K562 (cell line): ENCODE measurements around the gene ATP5F1D. TPM values are rescaled to one million over a fixed set of nuclear protein-coding genes. Genes with fewer than 3 reads are reported as not detected.

Experiments used
- CEBPG ChIP-seq, 3 experiments: fragments of 200-800 bp in 1 of 3; sonication (Bioruptor generic) in 1 of 3; sonication (generic) in 1 of 3; formaldehyde crosslinking in 1 of 3; IDR thresholded peaks in 2 of 3; conservative IDR thresholded peaks in 1 of 3; 2 replicates each; pipeline versions ENCODE4 v1.6.1 to v1.8.0; 2016 to 2022; ENCODE audit warnings: missing compliant biosample characterization in 2 of 3, missing genetic modification characterization in 2 of 3, mild to moderate bottlenecking in 1 of 3, missing genetic modification reagents in 1 of 3
- E2F4 ChIP-seq: sonication (generic); formaldehyde crosslinking; IDR thresholded peaks from 2 replicates; pipeline ENCODE4 v1.8.0; 2022; ENCODE audit warnings: mild to moderate bottlenecking, low read depth, missing genetic modification reagents
- ETV1 ChIP-seq: fragments of 450-650 bp; conservative IDR thresholded peaks from 2 replicates; pipeline ENCODE4 v1.6.1; 2016; ENCODE audit warnings: missing genetic modification characterization, control low read depth, low read depth, missing compliant biosample characterization
- HNRNPH1 ChIP-seq: fragments of 200-400 bp; formaldehyde crosslinking; optimal IDR thresholded peaks from 2 replicates; pipeline ENCODE3; 2017; ENCODE audit warnings: low read depth, mild to moderate bottlenecking, low read length, moderate library complexity
- KDM4B ChIP-seq, 2 experiments: fragments of 450-650 bp in 1 of 2; sonication (generic) in 1 of 2; IDR thresholded peaks; 2 replicates each; pipeline ENCODE4 v1.6.1; 2016 to 2017; ENCODE audit warnings: borderline replicate concordance in 2 of 2, antibody characterized with exemption in 1 of 2, low read depth in 1 of 2, mild to moderate bottlenecking in 1 of 2
- LARP7 ChIP-seq: fragments of 450-650 bp; IDR thresholded peaks from 2 replicates; pipeline ENCODE4 v1.6.1; 2016
- MTA1 ChIP-seq: fragments of 450-650 bp; IDR thresholded peaks from 2 replicates; pipeline ENCODE4 v1.6.1; 2017; ENCODE audit warnings: borderline replicate concordance
- MTA3 ChIP-seq: fragments of 450-650 bp; formaldehyde crosslinking; IDR thresholded peaks from 2 replicates; pipeline ENCODE4 v1.6.1; 2017; ENCODE audit warnings: mild to moderate bottlenecking, borderline replicate concordance
- NFATC3 ChIP-seq: fragments of 450-650 bp; IDR thresholded peaks from 2 replicates; pipeline ENCODE4 v1.6.1; 2017; ENCODE audit warnings: mild to moderate bottlenecking
- PHF21A ChIP-seq: fragments of 450-650 bp; IDR thresholded peaks from 2 replicates; pipeline ENCODE4 v1.6.1; 2017; ENCODE audit warnings: low read depth, borderline replicate concordance
- TAL1 ChIP-seq: fragments of 450-650 bp; IDR thresholded peaks from 2 replicates; pipeline ENCODE4 v1.6.1; 2016; ENCODE audit warnings: mild to moderate bottlenecking
- U2AF2 ChIP-seq: fragments of 200-400 bp; formaldehyde crosslinking; optimal IDR thresholded peaks from 2 replicates; pipeline ENCODE3; 2017; ENCODE audit warnings: low read depth, mild to moderate bottlenecking, low read length
- ZFP36 ChIP-seq: fragments of 150-350 bp; IDR thresholded peaks from 2 replicates; pipeline ENCODE4 v1.6.1; 2018; ENCODE audit warnings: low read length, low read depth; ENCODE audit not compliant: partially characterized antibody
- ZNF79 ChIP-seq: fragments of 250-450 bp; sonication (Bioruptor Pico); IDR thresholded peaks from 2 replicates; pipeline ENCODE4 v1.4.0; 2020; ENCODE audit warnings: low read depth, mild to moderate bottlenecking, moderate library complexity
- polyA plus RNA-seq, 8 experiments: library from polyadenylated mRNA; depleted of rRNA in 4 of 8; stranded (reverse) in 5 of 8; unstranded in 3 of 8; fragments of >200 nt; fragmentation: Nextera tagmentation in 2 of 8; fragmentation: Illumina TruSeq in 1 of 8; extraction: Ambion mirVana in 2 of 8; extraction: Trizol in 1 of 8; gene quantifications; 2 replicates each; pipeline versions ENCODE4 v1.2.1 to v1.2.3, GENCODE V29; 2011 to 2014; ENCODE audit warnings: inconsistent platforms in 1 of 8, missing spikeins in 1 of 8
- total RNA-seq, 7 experiments: library from RNA; depleted of rRNA in 6 of 7; stranded (reverse); fragments of >200 nt in 6 of 7; fragmentation: Illumina TruSeq in 2 of 7; extraction: Trizol in 2 of 7; gene quantifications; 2 replicates each; pipeline versions ENCODE4 v1.2.1 to v1.2.3, GENCODE V29; 2011 to 2021; ENCODE audit warnings: low replicate concordance in 1 of 7
- TF ChIP-seq, protein P1 (sequence below): fragments of 450-650 bp; IDR thresholded peaks from 2 replicates; pipeline ENCODE4 v1.6.1; 2016; ENCODE audit warnings: mild to moderate bottlenecking, moderate library complexity

Gene ATP5F1D
- total and polyA plus RNA-seq, 9 of the 15 experiments (the other 6 are each of a cell fraction or from before 2014, with no cell fraction given), result 3.9 to 409 (median 36.8) TPM

DNA sequence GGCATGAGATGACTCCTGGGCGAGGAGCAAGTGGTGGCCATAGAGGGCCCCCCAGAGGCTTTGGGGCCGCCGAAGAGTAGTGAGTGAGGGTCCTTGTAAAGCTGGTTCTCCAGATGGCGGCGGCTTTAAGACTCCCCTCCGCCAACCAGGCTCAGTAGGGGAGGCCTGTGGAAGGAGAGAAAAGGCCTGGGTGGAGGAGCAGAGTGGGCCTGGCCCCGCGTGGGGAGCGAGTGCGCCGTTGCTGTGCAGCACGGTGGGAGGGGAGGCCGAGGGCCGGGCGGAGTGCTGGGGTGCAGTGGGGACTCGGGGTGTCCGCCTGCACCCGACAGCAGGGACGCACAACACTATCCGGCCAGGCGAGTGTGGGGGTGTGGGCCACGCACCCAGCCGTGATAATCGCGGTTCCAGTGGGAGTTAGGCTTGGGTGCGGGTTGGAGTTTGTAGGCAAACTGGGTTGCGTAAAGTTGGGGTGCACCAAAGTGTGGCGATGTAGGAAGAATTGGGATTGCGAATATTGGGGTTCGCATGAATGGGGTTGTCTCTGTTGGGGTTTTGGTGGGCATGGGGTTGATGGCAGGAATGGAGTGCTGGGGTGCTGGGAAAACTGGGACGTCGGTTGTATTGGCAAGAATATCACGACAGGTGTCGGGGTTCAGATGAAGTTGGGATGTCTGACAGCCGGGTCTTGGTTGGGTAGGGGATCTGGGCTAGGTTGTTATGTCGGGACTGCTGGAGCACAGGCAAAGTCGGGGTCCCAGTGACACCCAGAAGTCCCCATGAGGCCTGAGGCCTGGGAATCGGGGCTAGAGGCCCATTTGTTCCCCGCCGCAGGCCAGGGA, 26.9 kb downstream of the ATP5F1D start (continued):
- TF ChIP-seq, protein P1, sequence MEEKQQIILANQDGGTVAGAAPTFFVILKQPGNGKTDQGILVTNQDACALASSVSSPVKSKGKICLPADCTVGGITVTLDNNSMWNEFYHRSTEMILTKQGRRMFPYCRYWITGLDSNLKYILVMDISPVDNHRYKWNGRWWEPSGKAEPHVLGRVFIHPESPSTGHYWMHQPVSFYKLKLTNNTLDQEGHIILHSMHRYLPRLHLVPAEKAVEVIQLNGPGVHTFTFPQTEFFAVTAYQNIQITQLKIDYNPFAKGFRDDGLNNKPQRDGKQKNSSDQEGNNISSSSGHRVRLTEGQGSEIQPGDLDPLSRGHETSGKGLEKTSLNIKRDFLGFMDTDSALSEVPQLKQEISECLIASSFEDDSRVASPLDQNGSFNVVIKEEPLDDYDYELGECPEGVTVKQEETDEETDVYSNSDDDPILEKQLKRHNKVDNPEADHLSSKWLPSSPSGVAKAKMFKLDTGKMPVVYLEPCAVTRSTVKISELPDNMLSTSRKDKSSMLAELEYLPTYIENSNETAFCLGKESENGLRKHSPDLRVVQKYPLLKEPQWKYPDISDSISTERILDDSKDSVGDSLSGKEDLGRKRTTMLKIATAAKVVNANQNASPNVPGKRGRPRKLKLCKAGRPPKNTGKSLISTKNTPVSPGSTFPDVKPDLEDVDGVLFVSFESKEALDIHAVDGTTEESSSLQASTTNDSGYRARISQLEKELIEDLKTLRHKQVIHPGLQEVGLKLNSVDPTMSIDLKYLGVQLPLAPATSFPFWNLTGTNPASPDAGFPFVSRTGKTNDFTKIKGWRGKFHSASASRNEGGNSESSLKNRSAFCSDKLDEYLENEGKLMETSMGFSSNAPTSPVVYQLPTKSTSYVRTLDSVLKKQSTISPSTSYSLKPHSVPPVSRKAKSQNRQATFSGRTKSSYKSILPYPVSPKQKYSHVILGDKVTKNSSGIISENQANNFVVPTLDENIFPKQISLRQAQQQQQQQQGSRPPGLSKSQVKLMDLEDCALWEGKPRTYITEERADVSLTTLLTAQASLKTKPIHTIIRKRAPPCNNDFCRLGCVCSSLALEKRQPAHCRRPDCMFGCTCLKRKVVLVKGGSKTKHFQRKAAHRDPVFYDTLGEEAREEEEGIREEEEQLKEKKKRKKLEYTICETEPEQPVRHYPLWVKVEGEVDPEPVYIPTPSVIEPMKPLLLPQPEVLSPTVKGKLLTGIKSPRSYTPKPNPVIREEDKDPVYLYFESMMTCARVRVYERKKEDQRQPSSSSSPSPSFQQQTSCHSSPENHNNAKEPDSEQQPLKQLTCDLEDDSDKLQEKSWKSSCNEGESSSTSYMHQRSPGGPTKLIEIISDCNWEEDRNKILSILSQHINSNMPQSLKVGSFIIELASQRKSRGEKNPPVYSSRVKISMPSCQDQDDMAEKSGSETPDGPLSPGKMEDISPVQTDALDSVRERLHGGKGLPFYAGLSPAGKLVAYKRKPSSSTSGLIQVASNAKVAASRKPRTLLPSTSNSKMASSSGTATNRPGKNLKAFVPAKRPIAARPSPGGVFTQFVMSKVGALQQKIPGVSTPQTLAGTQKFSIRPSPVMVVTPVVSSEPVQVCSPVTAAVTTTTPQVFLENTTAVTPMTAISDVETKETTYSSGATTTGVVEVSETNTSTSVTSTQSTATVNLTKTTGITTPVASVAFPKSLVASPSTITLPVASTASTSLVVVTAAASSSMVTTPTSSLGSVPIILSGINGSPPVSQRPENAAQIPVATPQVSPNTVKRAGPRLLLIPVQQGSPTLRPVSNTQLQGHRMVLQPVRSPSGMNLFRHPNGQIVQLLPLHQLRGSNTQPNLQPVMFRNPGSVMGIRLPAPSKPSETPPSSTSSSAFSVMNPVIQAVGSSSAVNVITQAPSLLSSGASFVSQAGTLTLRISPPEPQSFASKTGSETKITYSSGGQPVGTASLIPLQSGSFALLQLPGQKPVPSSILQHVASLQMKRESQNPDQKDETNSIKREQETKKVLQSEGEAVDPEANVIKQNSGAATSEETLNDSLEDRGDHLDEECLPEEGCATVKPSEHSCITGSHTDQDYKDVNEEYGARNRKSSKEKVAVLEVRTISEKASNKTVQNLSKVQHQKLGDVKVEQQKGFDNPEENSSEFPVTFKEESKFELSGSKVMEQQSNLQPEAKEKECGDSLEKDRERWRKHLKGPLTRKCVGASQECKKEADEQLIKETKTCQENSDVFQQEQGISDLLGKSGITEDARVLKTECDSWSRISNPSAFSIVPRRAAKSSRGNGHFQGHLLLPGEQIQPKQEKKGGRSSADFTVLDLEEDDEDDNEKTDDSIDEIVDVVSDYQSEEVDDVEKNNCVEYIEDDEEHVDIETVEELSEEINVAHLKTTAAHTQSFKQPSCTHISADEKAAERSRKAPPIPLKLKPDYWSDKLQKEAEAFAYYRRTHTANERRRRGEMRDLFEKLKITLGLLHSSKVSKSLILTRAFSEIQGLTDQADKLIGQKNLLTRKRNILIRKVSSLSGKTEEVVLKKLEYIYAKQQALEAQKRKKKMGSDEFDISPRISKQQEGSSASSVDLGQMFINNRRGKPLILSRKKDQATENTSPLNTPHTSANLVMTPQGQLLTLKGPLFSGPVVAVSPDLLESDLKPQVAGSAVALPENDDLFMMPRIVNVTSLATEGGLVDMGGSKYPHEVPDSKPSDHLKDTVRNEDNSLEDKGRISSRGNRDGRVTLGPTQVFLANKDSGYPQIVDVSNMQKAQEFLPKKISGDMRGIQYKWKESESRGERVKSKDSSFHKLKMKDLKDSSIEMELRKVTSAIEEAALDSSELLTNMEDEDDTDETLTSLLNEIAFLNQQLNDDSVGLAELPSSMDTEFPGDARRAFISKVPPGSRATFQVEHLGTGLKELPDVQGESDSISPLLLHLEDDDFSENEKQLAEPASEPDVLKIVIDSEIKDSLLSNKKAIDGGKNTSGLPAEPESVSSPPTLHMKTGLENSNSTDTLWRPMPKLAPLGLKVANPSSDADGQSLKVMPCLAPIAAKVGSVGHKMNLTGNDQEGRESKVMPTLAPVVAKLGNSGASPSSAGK, result no peak
- TF ChIP-seq KDM4B (IDR thresholded peaks at IDR 0.05; ENCODE audit: borderline replicate concordance in 2 of 2, low read depth in 1 of 2), result no peak
- TF ChIP-seq ZFP36, result no peak
- no peak for TF ChIP-seq ZNF79
- no peak for TF ChIP-seq E2F4 (CRISPR knock-in tag)
- no peak for TF ChIP-seq U2AF2
- no peak for TF ChIP-seq MTA3
- TF ChIP-seq NFATC3, result no peak
- TF ChIP-seq ETV1 (tag), result no peak
- TF ChIP-seq CEBPG (CRISPR knock-in tag; IDR thresholded peaks at IDR 0.05), result peak; percentile 60
- no peak for TF ChIP-seq CEBPG (tag; conservative IDR thresholded peaks at IDR 0.05 in 1 of 2, IDR thresholded peaks at IDR 0.05 in 1 of 2)
- TF ChIP-seq PHF21A, result peak; percentile 92; the same call in 1 of the 2 replicates
- TF ChIP-seq TAL1, result no peak
- no peak for TF ChIP-seq MTA1
- TF ChIP-seq HNRNPH1, result no peak
- no peak for TF ChIP-seq LARP7
